Measurements from ENCODE around the gene PSMD8. TPM values are rescaled to one million over a fixed set of nuclear protein-coding genes. Genes with fewer than 3 reads are reported as not detected.

The PSMD8 gene
- total RNA-seq, 1 experiment from 2014 or later = 195 TPM

GRCh38 chr19:38412491-38412890 is 38.1 kb downstream of the PSMD8 start:
- Histone ChIP-seq H3K4me3 (replicated peaks in 1 of 2; ENCODE audit: low read depth in 1 of 2, low read length in 2 of 2) (no peak overlapping the region), H3K79me2 (ENCODE audit: insufficient read depth, low read length) (no peaks in the 10 kb centered on the region), H3K27me3 (ENCODE audit: insufficient read depth, low read length) (no peaks in the 10 kb centered on the region), H2AFZ (ENCODE audit: low read depth, low read length, poor library complexity, severe bottlenecking) (no peak overlapping the region), H3K4me1 (ENCODE audit: control insufficient read depth in 1 of 2, insufficient read depth in 2 of 2, low read length in 2 of 2) (peaks cover 6 to 17% of the 10 kb centered on the region in 2 experiments; a peak in 3 of 4 replicates), H3K36me3 (ENCODE audit: control insufficient read depth in 1 of 2, insufficient read depth in 2 of 2, low read length in 2 of 2) (no peaks in the 10 kb centered on the region), H3K9me3 (ENCODE audit: control insufficient read depth in 1 of 2, insufficient read depth in 1 of 2, low read depth in 1 of 2, low read length in 2 of 2) (no peaks in the 10 kb centered on the region), H3K9ac (ENCODE audit: low read length) (no peak overlapping the region), H3K27ac (ENCODE audit: low read depth, low read length) (no peak overlapping the region), H3K9me2 (ENCODE audit: insufficient read depth) (no peaks in the 10 kb centered on the region), H3K4me2 (ENCODE audit: low read length) (no peak overlapping the region), H4K20me1 (ENCODE audit: insufficient read depth) (no peaks in the 10 kb centered on the region)
- TF ChIP-seq EZH2phosphoT487 (IDR thresholded peaks at IDR 0.05; ENCODE audit: borderline replicate concordance) = no peak
- TF ChIP-seq REST (IDR thresholded peaks at IDR 0.05; ENCODE audit: low read depth) = no peak
- TF ChIP-seq CEBPB (IDR thresholded peaks at IDR 0.05; ENCODE audit: low read depth) = no peak
- no peak for TF ChIP-seq EGR1 (IDR thresholded peaks at IDR 0.05; ENCODE audit: low read depth)
- no peak for TF ChIP-seq JUND (IDR thresholded peaks at IDR 0.05)
- TF ChIP-seq CBX3 (IDR thresholded peaks at IDR 0.05; ENCODE audit: low read depth) = no peak
- no peak for ATAC-seq
- ChIA-PET RAD21 (ENCODE audit: low non-redundant PET in 1 of 2, low total read pairs in 2 of 2, uncharacterized antibody in 2 of 2, unreplicated experiment in 2 of 2) (no interaction called here), CTCF (interaction anchor here (1.0 to 2.2 kb wide), 2 partner anchors 9 to 10 kb away, joined by 3 to 7 read pairs; partner anchors contain the start of gene FAM98C), POLR2A (interaction anchor here (1.0 kb wide), 1 partner anchor 10 kb away, joined by 4 read pairs; the partner anchor contains the start of gene FAM98C)
- DNase-seq (ENCODE audit: low read depth, low spot score) = no peak
- no TSS peak for BruUV-seq (replicated peaks)
- intact Hi-C loops (cut with micrococcal nuclease) = no loop called here

- BruUV-seq (replicated peaks) = no TSS peak
- DNase-seq (ENCODE audit: low read depth, low spot score) = no peak
- Histone ChIP-seq H3K36me3 (ENCODE audit: control insufficient read depth in 1 of 2, insufficient read depth in 2 of 2, low read length in 2 of 2) (no peaks in the 10 kb centered on the region), H3K79me2 (ENCODE audit: insufficient read depth, low read length) (no peaks in the 10 kb centered on the region), H4K20me1 (ENCODE audit: insufficient read depth) (no peaks in the 10 kb centered on the region), H3K9me2 (ENCODE audit: insufficient read depth) (no peaks in the 10 kb centered on the region), H3K9ac (ENCODE audit: low read length) (no peak overlapping the region), H3K9me3 (ENCODE audit: control insufficient read depth in 1 of 2, insufficient read depth in 1 of 2, low read depth in 1 of 2, low read length in 2 of 2) (no peaks in the 10 kb centered on the region), H3K4me3 (replicated peaks in 1 of 2; ENCODE audit: low read depth in 1 of 2, low read length in 2 of 2) (no peak overlapping the region), H3K4me2 (ENCODE audit: low read length) (no peak overlapping the region), H2AFZ (ENCODE audit: low read depth, low read length, poor library complexity, severe bottlenecking) (no peak overlapping the region), H3K4me1 (ENCODE audit: control insufficient read depth in 1 of 2, insufficient read depth in 2 of 2, low read length in 2 of 2) (peaks cover 9 to 22% of the 10 kb centered on the region in 2 experiments; a peak in 3 of 4 replicates), H3K27me3 (ENCODE audit: insufficient read depth, low read length) (no peaks in the 10 kb centered on the region), H3K27ac (ENCODE audit: low read depth, low read length) (no peak overlapping the region)
- POLR2A ChIA-PET = interaction anchor here (1.0 kb wide), 1 partner anchor 10 kb away, joined by 4 read pairs; the partner anchor contains the start of gene FAM98C
- ATAC-seq = no peak
- RAD21 ChIA-PET (ENCODE audit: low non-redundant PET in 1 of 2, low total read pairs in 2 of 2, uncharacterized antibody in 2 of 2, unreplicated experiment in 2 of 2) = no interaction called here
- intact Hi-C loops (cut with micrococcal nuclease) = no loop called here
- CTCF ChIA-PET = interaction anchor here (1.0 to 2.2 kb wide), 2 partner anchors 9 to 10 kb away, joined by 3 to 7 read pairs; partner anchors contain the start of gene FAM98C
- TF ChIP-seq TCF7L2 (IDR thresholded peaks at IDR 0.05; ENCODE audit: borderline replicate concordance, extremely low read depth, insufficient read depth, insufficient read length) = no peak
- TF ChIP-seq SP1 (IDR thresholded peaks at IDR 0.05; ENCODE audit: low read depth) = no peak
- TF ChIP-seq SRF (IDR thresholded peaks at IDR 0.05; ENCODE audit: low read depth) = no peak
- no peak for TF ChIP-seq CTCF (IDR thresholded peaks at IDR 0.05 in 2 of 3, conservative IDR thresholded peaks at IDR 0.05 in 1 of 3; ENCODE audit: borderline replicate concordance in 1 of 3, insufficient read depth in 1 of 3, low read depth in 2 of 3, low read length in 2 of 3)
- TF ChIP-seq SIN3A (IDR thresholded peaks at IDR 0.05; ENCODE audit: low read depth) = no peak
- TF ChIP-seq ZBTB33 (IDR thresholded peaks at IDR 0.05; ENCODE audit: extremely low read depth, insufficient replicate concordance, low read length) = no peak
- no peak for TF ChIP-seq YY1 (IDR thresholded peaks at IDR 0.05; ENCODE audit: extremely low read depth, insufficient replicate concordance, low read depth, low read length)
Measured at GRCh38 chr19:38412961-38413360, 38.6 kb downstream of the PSMD8 start.
